Transverse colon (tissue), 4 donors: Measurements from ENCODE around the gene AGAP1. TPM values are rescaled to one million over a fixed set of nuclear protein-coding genes. Genes with fewer than 3 reads are reported as not detected.

Source experiments
- DNase-seq: peaks from one replicate; pipeline ENCODE4 v3.0.0-alpha.2; 2019
- H3K27ac ChIP-seq, 4 donors: fragments of 200-600 bp; sonication (generic); 2 replicates each; pipeline ENCODE4 v1.5.1; 2016 to 2018; ENCODE audit warnings: inconsistent platforms in 4 of 4
- H3K27me3 ChIP-seq: fragments of 200-600 bp; sonication (generic); 2 replicates; pipeline ENCODE4 v1.5.1; 2017; ENCODE audit warnings: inconsistent platforms
- H3K36me3 ChIP-seq, 4 donors: fragments of 200-600 bp; sonication (generic); 2 replicates each; pipeline ENCODE4 v1.5.1; 2017 to 2019; ENCODE audit warnings: inconsistent platforms in 4 of 4
- H3K4me1 ChIP-seq, 4 donors: fragments of 200-600 bp; sonication (generic); 2 replicates each; pipeline ENCODE4 v1.5.1; 2017 to 2020; ENCODE audit warnings: inconsistent platforms in 4 of 4
- H3K4me3 ChIP-seq, 4 donors: fragments of 200-600 bp; sonication (generic); 1 replicate in 1 of 4; 2 replicates in 3 of 4; pipeline versions ENCODE4 v1.5.1 to v1.6.1; 2017 to 2019; ENCODE audit warnings: inconsistent platforms in 4 of 4
- H3K9me3 ChIP-seq, 2 donors: fragments of 200-600 bp; sonication (generic); 2 replicates each; pipeline ENCODE4 v1.5.1; 2017 to 2019; ENCODE audit warnings: inconsistent platforms in 2 of 2
- CTCF ChIP-seq, 5 experiments: fragments of 200-600 bp in 3 of 5; fragments of 450-650 bp in 2 of 5; sonication (generic) in 3 of 5; IDR thresholded peaks; 1 replicate in 2 of 5; 2 replicates in 3 of 5; pipeline ENCODE4 v1.5.1; 2016 to 2017; ENCODE audit warnings: antibody characterized with exemption in 5 of 5, inconsistent platforms in 3 of 5, mild to moderate bottlenecking in 2 of 5, moderate library complexity in 1 of 5
- EP300 ChIP-seq: sonication (generic); formaldehyde crosslinking; IDR thresholded peaks from one replicate; pipeline ENCODE4 v1.6.1; 2017; ENCODE audit warnings: antibody characterized with exemption, low read depth
- POLR2A ChIP-seq: fragments of 450-650 bp; IDR thresholded peaks from one replicate; pipeline ENCODE4 v1.6.1; 2016; ENCODE audit warnings: antibody characterized with exemption, mild to moderate bottlenecking, moderate library complexity
- POLR2AphosphoS5 ChIP-seq, 3 donors: sonication (generic); formaldehyde crosslinking; IDR thresholded peaks; one replicate each; pipeline ENCODE4 v1.6.1; 2016; ENCODE audit warnings: antibody characterized with exemption in 3 of 3
- WGBS, 2 donors: methylation state at CpG; one replicate each; pipeline ENCODE4 v1.1.5; 2018; ENCODE audit warnings: low coverage in 1 of 2; 5-methylcytosine and 5-hydroxymethylcytosine counted together
- in situ Hi-C, 4 donors: fragments of 200-750 bp; cut with MboI; loops; one replicate each; pipeline versions ENCODE4 v1.15.0 to v1.15.1; 2017; ENCODE audit warnings: low sequenced_read_pairs in 3 of 4, low pct_ligation_motif_present in 1 of 4, low pct_unique_long_range_greater_than_20kb in 1 of 4
- intact Hi-C: fragments of 100-400 bp; cut with DNase I; formaldehyde crosslinking; loops from one replicate; pipeline ENCODE4 v1.15.1; 2023; ENCODE audit warnings: low total_unique reads
- total RNA-seq, 4 donors: library from RNA; depleted of rRNA; stranded (reverse); fragments of >200 nt; gene quantifications; one replicate each; pipeline ENCODE4 v1.1.0, GENCODE V29; 2016

Gene AGAP1
- total RNA-seq, 4 donors from 2014 or later: 56.1 to 96.9 (median 71.2) TPM

- intact Hi-C loops: no loop called here
- no peak for TF ChIP-seq POLR2AphosphoS5 (IDR thresholded peaks at IDR 0.05)
- TF ChIP-seq CTCF (IDR thresholded peaks at IDR 0.05): no peak
- TF ChIP-seq POLR2A: no peak
- no peak for TF ChIP-seq EP300
- no peak overlapping the region for H3K27ac ChIP-seq
- no peaks in the 10 kb centered on the region for H3K9me3 ChIP-seq
- peaks cover 9 to 31% (median 23%) of the 10 kb centered on the region in 4 donors for H3K4me1 ChIP-seq
- in situ Hi-C loops: no loop called here
- no peak for DNase-seq
- 82 to 100% methylated on average over 4 to 6 of the region's 6 CpGs for WGBS, 2 donors
- H3K36me3 ChIP-seq: no peaks in the 10 kb centered on the region
- no peaks in the 10 kb centered on the region for H3K27me3 ChIP-seq
- no peak overlapping the region for H3K4me3 ChIP-seq
Observed at GRCh38 chr2:235554385-235554784, 60.5 kb downstream of the AGAP1 start.

GRCh38 chr2:235554936-235555335 is 61.1 kb downstream of the AGAP1 start:
- DNase-seq: no peak
- TF ChIP-seq CTCF (IDR thresholded peaks at IDR 0.05) (no peak), POLR2A (no peak), EP300 (no peak)
- Histone ChIP-seq H3K27ac (no peak overlapping the region), H3K4me1 (peaks cover 9 to 31% (median 23%) of the 10 kb centered on the region in 4 donors), H3K27me3 (no peaks in the 10 kb centered on the region), H3K9me3 (no peaks in the 10 kb centered on the region), H3K36me3 (no peaks in the 10 kb centered on the region), H3K4me3 (no peak overlapping the region)
- in situ Hi-C loops (no loop called here), intact Hi-C loops (no loop called here)
- WGBS, 2 donors: 90% methylated on average over 9 of the region's 9 CpGs; no CpG with 5 or more reads in 1 of the 2 donors

GRCh38 chr2:235555371-235555770 is 61.5 kb downstream of the AGAP1 start:
- intact Hi-C loops: no loop called here

GRCh38 chr2:235556086-235556485 is 62.2 kb downstream of the AGAP1 start:
- 82% methylated on average over 3 of the region's 3 CpGs; no CpG with 5 or more reads in 1 of the 2 donors for WGBS, 2 donors
- in situ Hi-C loops (no loop called here), intact Hi-C loops (no loop called here)
- Histone ChIP-seq H3K36me3 (no peaks in the 10 kb centered on the region), H3K27ac (no peak overlapping the region), H3K27me3 (no peaks in the 10 kb centered on the region), H3K4me1 (peaks cover 12 to 37% (median 31%) of the 10 kb centered on the region in 4 donors), H3K9me3 (no peaks in the 10 kb centered on the region), H3K4me3 (no peak overlapping the region)
- DNase-seq: no peak
- TF ChIP-seq POLR2AphosphoS5 (IDR thresholded peaks at IDR 0.05): no peak
- no peak for TF ChIP-seq CTCF (IDR thresholded peaks at IDR 0.05)
- TF ChIP-seq EP300: no peak
- TF ChIP-seq POLR2A: no peak

More at GRCh38 chr2:235555371-235555770, 61.5 kb downstream of the AGAP1 start:
- no peaks in the 10 kb centered on the region for H3K36me3 ChIP-seq
- peaks cover 9 to 31% (median 24%) of the 10 kb centered on the region in 4 donors for H3K4me1 ChIP-seq
- no peak overlapping the region for H3K4me3 ChIP-seq
- no peaks in the 10 kb centered on the region for H3K27me3 ChIP-seq
- DNase-seq: no peak
- no peaks in the 10 kb centered on the region for H3K9me3 ChIP-seq
- no peak overlapping the region for H3K27ac ChIP-seq
- TF ChIP-seq CTCF (IDR thresholded peaks at IDR 0.05) (no peak), POLR2AphosphoS5 (IDR thresholded peaks at IDR 0.05) (no peak), EP300 (no peak), POLR2A (no peak)
- in situ Hi-C loops: no loop called here
- 62% methylated on average over 6 of the region's 6 CpGs; no CpG with 5 or more reads in 1 of the 2 donors for WGBS, 2 donors
